NT2/D1 (cell line): ENCODE data around the gene CHMP4A.
"Not testable (repeated sequence)": the region's sequence is repeated elsewhere in the genome, so short reads cannot be mapped to it uniquely, and the experiment has no call there.

Source experiments
- DNase-seq: peaks from one replicate; pipeline ENCODE4 v3.0.0-alpha.2; 2011; ENCODE audit warnings: low read depth, low spot score
- H3K27me3 ChIP-seq: 2 replicates; pipeline ENCODE4 v1.6.0; 2011; ENCODE audit warnings: mild to moderate bottlenecking; ENCODE audit not compliant: insufficient read length, insufficient read depth
- H3K36me3 ChIP-seq: 2 replicates; pipeline ENCODE4 v1.6.1; 2011; ENCODE audit warnings: mild to moderate bottlenecking, low read length, mixed read lengths; ENCODE audit not compliant: insufficient read depth, insufficient read length
- H3K4me1 ChIP-seq: 2 replicates; pipeline ENCODE4 v1.5.1; 2011; ENCODE audit not compliant: insufficient read depth, insufficient read length
- H3K4me3 ChIP-seq: 2 replicates; pipeline ENCODE4 v1.5.1; 2011; ENCODE audit warnings: low read depth; ENCODE audit not compliant: insufficient read length
- H3K9ac ChIP-seq: 2 replicates; pipeline ENCODE4 v1.6.0; 2011; ENCODE audit warnings: low read depth; ENCODE audit not compliant: insufficient read length
- H3K9me3 ChIP-seq: 2 replicates; pipeline ENCODE4 v1.5.1; 2011; ENCODE audit warnings: mild to moderate bottlenecking, low read length; ENCODE audit not compliant: insufficient read depth
- SUZ12 ChIP-seq: IDR thresholded peaks from 2 replicates; pipeline ENCODE4 v1.6.1; 2011; ENCODE audit not compliant: insufficient read length, insufficient read depth; ENCODE audit errors: extremely low read depth
- YY1 ChIP-seq: IDR thresholded peaks from 2 replicates; pipeline ENCODE4 v1.6.1; 2011; ENCODE audit not compliant: insufficient read length, insufficient read depth
- ZNF274 ChIP-seq: IDR thresholded peaks from 2 replicates; pipeline ENCODE4 v1.6.1; 2011; ENCODE audit warnings: mild to moderate bottlenecking, low read depth, low read length

Gene CHMP4A

GRCh38 chr14:24252289-24253124 is 39.2 kb upstream of the CHMP4A start:
- DNase-seq: no peak
- Histone ChIP-seq H3K4me3 (no peak overlapping the region), H3K27me3 (no peaks in the 10 kb centered on the region), H3K9ac (no peak overlapping the region), H3K9me3 (no peaks in the 10 kb centered on the region), H3K4me1 (no peaks in the 10 kb centered on the region), H3K36me3 (peaks cover 28% of the 10 kb centered on the region)
- TF ChIP-seq YY1 (no peak), SUZ12 (no peak), ZNF274 (no peak)

GRCh38 chr14:24251880-24252288 is 38.6 kb upstream of the CHMP4A start:
- Histone ChIP-seq H3K9ac (no peak overlapping the region), H3K4me1 (no peaks in the 10 kb centered on the region), H3K27me3 (no peaks in the 10 kb centered on the region), H3K9me3 (no peaks in the 10 kb centered on the region), H3K36me3 (peaks cover 26% of the 10 kb centered on the region), H3K4me3 (no peak overlapping the region)
- DNase-seq: no peak
- no peak for TF ChIP-seq SUZ12
- no peak for TF ChIP-seq YY1
- TF ChIP-seq ZNF274: no peak

- no peak for DNase-seq
- no peak overlapping the region for H3K9ac ChIP-seq
- no peak for TF ChIP-seq ZNF274
- TF ChIP-seq SUZ12: no peak
- TF ChIP-seq YY1: no peak
Measured at GRCh38 chr14:24250354-24250753, 37.1 kb upstream of the CHMP4A start.

GRCh38 chr14:24249230-24250021 is 36.1 kb upstream of the CHMP4A start:
- Histone ChIP-seq H3K4me3 (no peak overlapping the region), H3K36me3 (peaks cover 11% of the 10 kb centered on the region), H3K4me1 (no peaks in the 10 kb centered on the region), H3K9me3 (no peaks in the 10 kb centered on the region), H3K27me3 (no peaks in the 10 kb centered on the region), H3K9ac (no peak overlapping the region)
- TF ChIP-seq SUZ12 (no peak), YY1 (no peak)
- DNase-seq: no peak

More at GRCh38 chr14:24250354-24250753, 37.1 kb upstream of the CHMP4A start:
- Histone ChIP-seq H3K4me3 (no peak overlapping the region), H3K36me3 (peaks cover 20% of the 10 kb centered on the region), H3K9me3 (no peaks in the 10 kb centered on the region), H3K27me3 (no peaks in the 10 kb centered on the region), H3K4me1 (no peaks in the 10 kb centered on the region)

GRCh38 chr14:24247422-24247821 is 34.1 kb upstream of the CHMP4A start:
- DNase-seq: no peak
- Histone ChIP-seq H3K4me1 (no peaks in the 10 kb centered on the region), H3K27me3 (no peaks in the 10 kb centered on the region), H3K9me3 (no peaks in the 10 kb centered on the region), H3K4me3 (no peak overlapping the region), H3K9ac (no peak overlapping the region), H3K36me3 (peaks cover 3% of the 10 kb centered on the region)
- TF ChIP-seq YY1 (no peak), SUZ12 (no peak), ZNF274 (no peak)

GRCh38 chr14:24246765-24247212 is 33.5 kb upstream of the CHMP4A start:
- no peak for TF ChIP-seq YY1
- TF ChIP-seq ZNF274: no peak
- TF ChIP-seq SUZ12: no peak
- H3K27me3 ChIP-seq: no peaks in the 10 kb centered on the region
- no peak overlapping the region for H3K4me3 ChIP-seq
- peaks cover 3% of the 10 kb centered on the region for H3K36me3 ChIP-seq
- no peaks in the 10 kb centered on the region for H3K4me1 ChIP-seq
- no peak for DNase-seq
- H3K9ac ChIP-seq: no peak overlapping the region
- H3K9me3 ChIP-seq: no peaks in the 10 kb centered on the region

GRCh38 chr14:24245350-24245749 is 32.1 kb upstream of the CHMP4A start:
- not testable (repeated sequence) for DNase-seq, H3K9me3 ChIP-seq, H3K4me3 ChIP-seq

More at GRCh38 chr14:24245350-24245749, 32.1 kb upstream of the CHMP4A start:
- not testable (repeated sequence) for H3K9ac ChIP-seq, H3K4me1 ChIP-seq, H3K27me3 ChIP-seq
- peaks cover 13% of the 10 kb centered on the region for H3K36me3 ChIP-seq
